IPS-18c (cell line): ENCODE results near the gene WNT3.
"Not testable (repeated sequence)": the region's sequence is repeated elsewhere in the genome, so short reads cannot be mapped to it uniquely, and the experiment has no call there.

Source experiments
- H3K4me3 ChIP-seq: 2 replicates; pipeline ENCODE4 v1.7.0; 2013; ENCODE audit warnings: low read depth, mild to moderate bottlenecking, low read length, moderate library complexity; ENCODE audit not compliant: insufficient read depth
- H3K9me3 ChIP-seq: one replicate; pipeline ENCODE4 v1.6.1; 2013; ENCODE audit warnings: mild to moderate bottlenecking, low read length, moderate library complexity; ENCODE audit not compliant: control insufficient read depth, insufficient read depth

WNT3 gene

DNA sequence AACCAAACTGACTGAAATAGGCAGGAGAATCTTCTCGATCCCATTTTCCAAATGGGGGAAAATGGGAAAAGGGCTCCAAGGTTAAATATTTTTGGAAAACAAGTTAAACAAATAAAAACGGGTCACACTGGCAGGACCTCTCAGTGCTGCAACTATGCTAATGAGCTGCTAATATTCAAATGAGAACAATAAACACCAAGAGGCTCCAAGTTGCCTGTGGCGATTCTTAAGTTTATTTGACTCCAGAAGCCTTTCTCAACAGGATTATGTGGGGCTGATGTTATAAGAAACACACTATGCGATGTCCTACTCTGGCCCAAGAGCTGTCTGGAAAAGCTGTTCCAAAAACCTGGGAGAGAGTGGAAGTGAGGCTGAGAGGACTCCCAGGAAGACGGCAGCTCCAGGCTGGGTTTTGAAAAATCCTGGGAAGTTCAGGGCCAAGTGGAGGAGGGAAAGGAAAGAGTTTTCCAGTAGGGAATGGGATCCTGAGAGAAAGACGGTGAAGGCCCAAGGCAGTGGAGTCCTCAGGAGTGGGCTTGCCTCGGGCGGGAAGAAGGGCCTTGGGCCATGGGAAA, 21.4 kb downstream of the WNT3 start:
- Histone ChIP-seq H3K4me3 (no peak overlapping the region), H3K9me3 (no peaks in the 10 kb centered on the region)

DNA sequence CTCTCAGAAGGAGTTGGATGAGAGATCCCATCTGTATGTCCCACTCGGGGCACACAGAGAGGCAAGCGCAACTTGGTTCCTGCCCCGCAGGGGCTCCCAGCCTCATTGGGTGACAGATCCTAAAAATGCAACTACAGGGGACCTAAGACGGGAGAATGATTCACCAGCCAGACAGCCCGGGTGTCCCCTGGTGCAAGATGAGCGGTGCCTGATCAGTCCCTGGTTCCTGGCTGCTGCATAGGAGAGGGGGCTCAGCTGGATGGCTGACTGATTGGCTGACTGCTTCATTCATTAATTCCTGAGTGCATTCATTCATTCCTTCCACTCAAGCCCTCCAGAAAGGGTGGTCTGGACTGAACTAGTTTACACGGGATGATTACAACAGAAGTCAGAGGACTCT, 22.0 kb downstream of the WNT3 start:
- Histone ChIP-seq H3K4me3 (no peak overlapping the region), H3K9me3 (no peaks in the 10 kb centered on the region)

DNA sequence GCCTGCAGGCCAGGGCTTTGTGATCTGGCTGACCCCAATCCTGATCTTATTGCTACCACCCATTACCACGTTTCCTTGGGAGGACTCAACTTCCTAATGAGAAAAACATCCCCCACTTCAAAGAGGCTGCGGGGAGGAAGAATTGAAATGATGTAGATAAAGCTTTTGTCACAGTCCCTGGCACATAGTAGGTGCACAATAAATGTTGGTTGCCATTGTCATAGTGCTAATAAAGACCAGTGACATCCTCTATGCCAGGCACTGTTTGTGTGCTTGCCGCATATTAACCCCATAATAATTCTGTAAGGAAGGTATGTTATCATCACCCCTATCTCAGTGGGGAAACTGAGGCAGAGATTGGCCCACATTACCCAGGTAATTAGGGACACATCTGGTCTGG, 22.4 kb downstream of the WNT3 start:
- Histone ChIP-seq H3K9me3 (no peaks in the 10 kb centered on the region), H3K4me3 (no peak overlapping the region)

DNA sequence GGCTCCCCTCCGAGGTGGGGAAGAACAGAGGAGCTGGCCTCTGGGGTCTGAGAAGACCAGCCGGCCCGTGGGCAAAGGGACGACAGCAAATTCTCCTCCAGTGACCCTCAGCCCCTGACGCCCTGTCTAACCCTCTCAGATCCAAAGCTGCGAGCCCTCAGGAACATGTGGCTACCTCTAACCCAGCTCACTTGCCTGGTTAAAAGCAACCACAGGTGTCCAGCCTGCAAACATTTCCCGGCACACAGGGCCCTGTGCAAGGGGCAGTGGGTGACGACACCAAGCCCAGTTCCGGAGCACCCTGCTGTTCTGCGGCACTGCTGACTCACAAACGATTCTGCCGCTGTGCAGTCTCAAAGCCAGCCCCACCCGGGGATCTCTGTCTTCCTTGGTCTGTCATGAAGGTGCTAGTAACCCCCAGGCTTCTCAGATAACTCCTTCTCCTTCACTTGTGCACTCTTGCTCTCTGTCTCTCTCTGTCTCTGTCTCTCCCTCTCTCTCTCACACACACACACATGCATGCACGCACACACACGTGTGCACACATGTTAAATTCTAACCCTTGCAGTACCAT, 23.0 kb downstream of the WNT3 start:
- Histone ChIP-seq H3K4me3 (no peak overlapping the region), H3K9me3 (no peaks in the 10 kb centered on the region)

DNA sequence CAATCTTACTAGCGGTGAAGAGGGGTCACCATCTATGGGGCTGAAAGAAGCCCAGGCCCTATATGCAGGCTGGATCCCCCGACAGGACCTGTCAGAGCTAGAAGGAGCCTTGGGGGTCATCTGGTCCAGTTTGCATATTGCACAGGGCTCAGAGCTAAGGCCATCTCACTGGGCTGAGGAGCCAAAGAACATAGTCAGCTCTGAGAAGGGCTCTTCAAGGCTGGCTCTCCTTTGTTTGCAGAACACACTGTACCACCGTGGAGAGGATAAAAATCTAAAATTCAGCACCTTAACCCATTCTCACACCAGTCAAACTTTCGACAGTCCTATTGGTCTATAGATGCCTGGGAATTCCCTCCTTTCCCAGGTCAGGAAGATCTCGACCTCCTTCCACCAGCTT, 24.2 kb downstream of the WNT3 start:
- Histone ChIP-seq H3K9me3 (peaks cover 2% of the 10 kb centered on the region), H3K4me3 (no peak overlapping the region)

DNA sequence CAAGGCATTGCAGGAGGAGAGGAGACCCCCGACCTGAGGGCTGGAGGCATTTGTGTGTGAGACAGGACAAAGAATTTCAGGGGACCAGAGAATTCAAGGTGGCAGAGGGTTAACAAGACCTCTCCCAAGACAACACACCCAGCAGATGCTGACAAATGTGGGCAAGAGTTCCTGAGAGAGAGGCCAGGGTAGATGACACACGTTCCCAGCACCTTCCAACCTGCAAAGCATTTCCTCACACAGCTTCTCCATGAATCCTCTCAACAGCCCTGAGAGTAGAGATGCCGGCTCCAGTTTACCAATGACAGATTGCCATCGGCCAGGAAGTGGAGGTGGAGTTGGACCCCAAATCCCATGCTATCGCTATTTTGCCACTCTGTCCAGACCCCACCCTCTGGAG, 25.0 kb downstream of the WNT3 start:
- no peak overlapping the region for H3K4me3 ChIP-seq

DNA sequence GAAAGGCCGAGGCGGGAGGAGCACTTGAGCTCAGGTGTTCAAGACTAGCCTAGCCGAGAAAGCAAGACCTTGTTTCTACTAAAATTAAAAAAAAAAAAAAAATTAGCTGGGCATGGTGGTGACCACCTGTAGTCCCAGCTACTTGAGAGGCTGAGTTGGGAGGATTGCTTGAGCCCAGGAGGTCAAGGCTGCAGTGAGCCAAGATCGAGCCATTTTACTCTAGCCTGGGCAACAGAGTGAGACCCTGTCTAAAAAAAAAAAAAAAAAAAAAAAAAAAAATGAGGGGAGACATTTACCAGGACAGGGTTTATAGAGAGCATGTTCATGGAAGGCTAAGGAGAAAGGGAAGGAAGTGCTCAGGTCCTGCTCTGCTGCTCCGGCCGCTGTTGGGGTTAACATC, 25.5 kb downstream of the WNT3 start:
- not testable (repeated sequence) for H3K9me3 ChIP-seq, H3K4me3 ChIP-seq

More for the DNA sequence above, 25.0 kb downstream of the WNT3 start:
- H3K9me3 ChIP-seq, result peaks cover 2% of the 10 kb centered on the region

DNA sequence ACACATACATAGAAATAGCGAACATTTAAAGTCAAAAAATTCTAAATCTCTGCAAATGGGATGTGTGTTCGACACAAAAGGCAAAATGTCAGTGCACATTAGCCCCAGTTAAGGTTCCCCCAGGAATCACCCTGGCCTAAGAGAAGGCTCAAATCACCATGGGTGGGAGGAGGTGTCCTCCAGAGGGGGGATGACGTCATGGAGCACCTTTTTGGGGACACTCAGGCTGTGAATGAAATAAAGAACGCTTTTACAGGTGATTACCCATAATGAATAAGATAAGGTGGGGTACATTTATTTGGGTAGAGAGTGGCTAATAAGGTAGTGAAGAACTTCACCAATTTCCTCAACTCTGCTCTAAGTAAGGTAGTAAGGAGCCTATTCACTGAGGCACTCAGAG, 26.4 kb downstream of the WNT3 start:
- no peak overlapping the region for H3K4me3 ChIP-seq

DNA sequence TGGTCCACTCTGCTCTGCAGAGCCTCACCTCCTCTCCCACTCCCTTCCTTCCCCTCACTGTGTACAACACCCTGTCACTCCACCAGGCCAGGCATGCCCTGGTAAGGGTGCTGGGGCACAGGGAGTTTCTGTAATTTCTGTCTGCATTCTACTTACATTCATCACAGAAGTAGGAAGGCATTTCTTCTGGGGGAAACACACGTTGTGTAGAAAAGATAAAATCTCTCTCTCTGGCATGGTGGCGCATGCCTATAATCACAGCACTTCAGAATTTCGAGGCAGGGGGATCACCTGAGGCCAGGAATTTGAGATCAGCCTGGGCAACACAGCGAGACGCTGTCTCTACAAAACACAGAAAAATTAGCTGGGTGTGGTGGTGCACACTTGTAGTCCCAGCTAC, 27.0 kb downstream of the WNT3 start:
- no peak overlapping the region for H3K4me3 ChIP-seq

More for the DNA sequence above, 26.4 kb downstream of the WNT3 start:
- peaks cover 2% of the 10 kb centered on the region for H3K9me3 ChIP-seq

DNA sequence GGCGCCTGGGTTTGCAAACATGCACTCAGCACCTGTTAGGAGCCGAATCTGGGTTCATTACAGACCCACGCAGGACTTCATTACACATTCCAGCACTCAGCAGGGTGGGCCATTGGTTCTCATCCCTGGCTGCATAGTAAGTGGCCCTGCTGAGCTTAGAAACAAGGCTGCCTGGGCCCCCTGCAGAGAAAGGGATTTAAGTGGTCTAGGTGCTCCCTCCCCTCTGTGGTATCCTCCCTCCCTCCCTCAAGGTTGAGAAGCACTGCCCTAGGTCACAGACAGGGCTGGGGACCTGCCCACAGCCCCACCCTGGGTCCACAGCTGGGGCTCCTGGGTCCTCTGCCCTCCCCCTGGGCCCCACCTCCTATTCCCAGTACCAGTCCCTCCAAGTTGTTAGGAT, 28.3 kb downstream of the WNT3 start:
- Histone ChIP-seq H3K9me3 (peaks cover 2% of the 10 kb centered on the region), H3K4me3 (no peak overlapping the region)

More for the DNA sequence above, 27.0 kb downstream of the WNT3 start:
- H3K9me3 ChIP-seq, result peaks cover 2% of the 10 kb centered on the region

DNA sequence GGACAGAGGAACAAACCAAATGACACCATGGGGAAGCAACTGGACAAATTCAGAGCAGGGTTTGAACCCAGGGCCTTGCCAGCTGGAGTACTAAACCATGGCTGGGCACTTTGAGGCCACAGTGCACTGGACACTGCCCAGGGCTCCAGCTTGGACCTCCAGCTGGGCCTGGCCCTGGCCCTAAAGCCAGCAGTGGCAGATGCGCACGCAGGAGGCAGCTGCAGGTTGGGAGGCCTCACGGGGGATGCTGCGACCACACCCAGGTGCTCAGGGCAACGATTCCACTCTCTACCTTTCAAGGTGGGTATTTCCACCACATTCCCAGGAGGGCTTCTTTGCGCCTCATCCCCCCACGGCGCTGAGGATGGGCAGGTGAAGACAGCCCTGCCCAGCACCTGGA, 28.9 kb downstream of the WNT3 start:
- peaks cover 2% of the 10 kb centered on the region for H3K9me3 ChIP-seq
- no peak overlapping the region for H3K4me3 ChIP-seq

DNA sequence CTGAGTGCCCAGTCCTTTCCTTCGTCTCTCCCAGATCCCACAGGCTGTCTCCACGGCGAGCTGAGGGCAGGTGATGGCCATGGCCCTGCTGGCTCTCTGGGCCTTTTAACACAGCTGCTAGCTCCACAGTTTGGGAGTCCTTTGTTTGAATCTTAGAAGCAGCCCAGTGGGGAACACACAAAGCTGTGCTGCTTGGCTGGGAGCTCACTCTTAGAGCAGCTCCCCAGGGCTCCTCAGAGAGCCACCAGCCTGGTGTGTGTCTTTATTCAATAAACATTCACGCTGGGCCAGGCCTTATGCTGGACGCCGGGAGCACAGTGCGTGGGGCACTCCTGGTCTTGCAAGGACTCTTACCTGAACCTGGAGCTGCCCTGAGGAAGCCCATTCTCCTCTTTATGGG, 29.7 kb downstream of the WNT3 start:
- peaks cover 2% of the 10 kb centered on the region for H3K9me3 ChIP-seq
- H3K4me3 ChIP-seq, result no peak overlapping the region

DNA sequence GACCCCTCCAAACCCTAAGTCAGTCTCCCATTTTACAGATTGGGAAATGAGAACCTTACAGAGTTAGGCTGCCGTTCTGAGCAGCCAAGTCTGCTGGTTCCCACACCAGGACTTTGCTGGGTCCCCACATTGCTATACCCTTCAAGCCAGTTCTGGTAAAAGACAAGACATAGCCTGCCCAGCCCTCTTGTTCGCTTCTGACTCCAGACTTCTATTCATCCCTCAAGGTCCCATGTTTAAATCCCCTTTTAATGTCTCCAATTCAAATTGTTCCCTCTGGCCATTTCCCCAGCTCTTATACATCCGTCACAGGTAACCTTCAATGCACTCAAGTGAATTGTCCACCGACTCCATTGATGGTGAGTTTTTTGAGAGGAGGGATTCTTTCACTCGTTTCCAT, 30.2 kb downstream of the WNT3 start:
- H3K4me3 ChIP-seq, result no peak overlapping the region
- peaks cover 2% of the 10 kb centered on the region for H3K9me3 ChIP-seq

DNA sequence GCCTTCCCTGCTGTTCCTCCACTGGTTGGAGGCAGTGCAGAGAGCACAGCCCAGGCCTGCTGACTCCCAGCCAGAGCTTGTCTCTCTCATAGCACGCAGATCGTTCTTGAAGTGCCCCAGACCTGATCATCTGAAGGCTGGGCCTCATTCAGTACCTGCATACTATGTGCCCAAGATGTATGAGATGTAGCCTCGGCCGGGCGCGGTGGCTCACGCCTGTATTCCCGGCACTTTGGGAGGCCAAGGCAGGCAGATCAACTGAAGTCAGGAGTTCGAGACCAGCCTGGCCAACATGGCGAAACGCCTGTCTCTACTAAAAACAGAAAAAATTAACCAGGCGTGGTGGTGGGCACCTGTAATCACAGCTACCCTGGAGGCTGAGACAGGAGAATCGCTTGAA, 31.0 kb downstream of the WNT3 start:
- no peak overlapping the region for H3K4me3 ChIP-seq

DNA sequence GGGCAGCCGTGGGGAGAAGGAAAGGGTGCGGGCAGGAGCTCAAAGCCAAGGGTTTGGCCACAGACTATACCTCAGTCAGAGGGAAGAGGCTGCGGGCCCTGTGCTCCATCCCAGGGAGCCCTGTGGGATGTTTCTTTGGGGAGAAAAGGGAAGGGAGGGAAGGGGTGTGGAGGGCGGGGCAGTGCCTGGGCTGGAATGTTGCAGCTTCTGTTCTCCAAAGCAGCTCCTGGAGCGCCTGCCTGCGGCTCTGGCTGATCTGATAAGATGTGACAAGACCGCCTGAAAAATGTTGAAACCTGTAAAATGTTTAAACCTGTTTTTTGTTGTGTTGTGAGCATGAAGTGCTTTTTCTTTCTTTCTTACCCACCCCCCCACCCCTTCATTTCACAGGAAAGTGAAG, 32.8 kb downstream of the WNT3 start:
- no peak overlapping the region for H3K4me3 ChIP-seq
- peaks cover 2% of the 10 kb centered on the region for H3K9me3 ChIP-seq

More for the DNA sequence above, 31.0 kb downstream of the WNT3 start:
- H3K9me3 ChIP-seq, result peaks cover 2% of the 10 kb centered on the region

DNA sequence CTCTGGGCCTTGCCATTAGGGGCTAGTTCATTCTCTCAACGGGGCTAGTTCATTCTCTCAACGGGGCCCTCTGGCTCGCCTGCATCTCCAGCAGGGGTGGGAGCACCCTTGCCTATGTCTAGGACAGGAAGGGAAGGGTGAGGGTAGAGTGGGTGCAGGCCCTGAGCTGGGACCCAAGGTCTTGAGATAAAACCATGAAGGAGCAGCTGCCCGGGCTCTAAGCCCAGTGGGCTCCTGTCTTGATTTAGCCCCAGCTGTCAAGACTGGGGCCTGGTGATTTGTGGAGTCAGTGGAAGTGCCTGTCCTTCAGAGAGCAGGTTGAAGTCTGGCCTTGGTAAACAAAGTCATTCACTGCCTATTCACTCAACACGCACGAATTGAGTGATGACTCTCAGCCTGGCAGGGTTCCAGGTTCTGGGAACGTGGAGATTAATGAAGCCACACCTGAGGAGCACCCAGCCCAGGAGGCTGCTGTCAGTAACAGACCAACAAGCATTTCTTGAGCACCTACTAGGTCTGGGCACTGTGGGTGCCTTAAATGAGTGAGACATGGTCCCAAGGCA, 35.4 kb downstream of the WNT3 start:
- no peaks in the 10 kb centered on the region for H3K9me3 ChIP-seq
- H3K4me3 ChIP-seq, result no peak overlapping the region

DNA sequence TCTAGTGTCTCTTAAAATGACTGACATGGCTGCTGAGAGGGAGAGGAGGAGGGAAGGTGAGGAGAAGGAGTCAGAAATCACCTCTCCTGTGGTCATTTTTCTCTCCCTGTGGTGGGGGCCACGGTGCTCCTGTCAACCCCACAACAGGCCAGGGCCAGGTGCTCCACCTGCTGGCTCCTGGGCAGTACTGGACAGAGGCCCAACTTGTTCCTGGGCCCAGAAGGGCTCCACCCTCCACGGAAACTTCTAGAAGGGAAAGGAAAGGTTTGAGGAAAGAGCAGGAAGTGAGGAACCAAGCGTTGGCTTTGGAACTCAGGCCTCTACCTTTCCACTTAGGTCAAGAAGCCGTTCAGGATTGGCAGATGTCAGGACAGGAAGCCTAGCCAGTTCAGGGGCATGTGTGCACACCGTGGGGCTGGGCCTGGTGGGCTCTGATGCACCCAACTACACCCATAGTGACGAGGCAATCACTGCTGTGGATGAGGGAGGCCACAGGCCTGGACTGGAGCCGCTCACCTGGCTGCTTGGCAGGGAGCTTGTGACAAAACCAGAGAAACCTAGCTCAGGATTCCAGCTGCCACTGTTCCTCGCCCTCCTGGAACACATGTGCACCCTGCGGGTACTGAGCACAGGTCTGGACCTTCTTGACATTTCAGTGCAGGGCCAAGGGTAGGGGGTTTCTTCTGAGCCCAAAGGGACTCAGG, 36.1 kb downstream of the WNT3 start:
- Histone ChIP-seq H3K4me3 (no peak overlapping the region), H3K9me3 (no peaks in the 10 kb centered on the region)

DNA sequence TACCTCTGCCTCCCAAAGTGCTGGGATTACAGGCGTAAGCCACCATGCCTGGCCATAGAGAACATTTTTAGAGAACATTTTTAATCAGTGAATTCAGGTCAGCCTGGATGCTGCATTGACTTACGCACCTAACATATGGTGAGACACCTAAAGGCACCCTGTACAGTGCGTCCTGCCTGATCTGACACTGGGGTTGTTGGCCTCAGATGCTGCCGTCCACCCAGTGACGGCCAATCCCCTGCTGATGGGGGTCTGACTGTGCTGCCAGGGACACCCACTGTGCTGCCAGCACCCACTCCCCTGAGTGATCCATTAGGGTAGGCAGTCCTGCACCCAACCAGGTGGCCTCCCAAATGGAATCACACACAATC, 38.5 kb downstream of the WNT3 start:
- H3K4me3 ChIP-seq, result no peak overlapping the region
- H3K9me3 ChIP-seq, result no peaks in the 10 kb centered on the region
